Fibroblast of lung (primary cell): ENCODE results near the gene MAGEA6. TPM values are rescaled to one million over a fixed set of nuclear protein-coding genes. Genes with fewer than 3 reads are reported as not detected.
"Not testable (repeated sequence)": the region's sequence is repeated elsewhere in the genome, so short reads cannot be mapped to it uniquely, and the experiment has no call there.

Experiments used
- DNase-seq, 2 donors: peaks; one replicate each; pipeline versions ENCODE4 v3.0.0 to v3.0.0-alpha.2; 2010; ENCODE audit warnings: low read depth in 2 of 2
- H2AFZ ChIP-seq: 2 replicates; pipeline ENCODE4 v1.5.1; 2012; ENCODE audit warnings: low read length, control low read depth, inconsistent platforms
- H3K27ac ChIP-seq: 2 replicates; pipeline ENCODE4 v1.5.1; 2011; ENCODE audit warnings: low read length, control low read depth; ENCODE audit not compliant: insufficient read depth
- H3K27me3 ChIP-seq: 2 replicates; pipeline ENCODE4 v1.5.1; 2011; ENCODE audit warnings: mild to moderate bottlenecking, low read length; ENCODE audit not compliant: control insufficient read depth, insufficient read depth
- H3K36me3 ChIP-seq: 2 replicates; pipeline ENCODE4 v1.5.1; 2011; ENCODE audit warnings: low read length; ENCODE audit not compliant: control insufficient read depth, insufficient read depth
- H3K4me1 ChIP-seq: 2 replicates; pipeline ENCODE4 v1.5.1; 2011; ENCODE audit warnings: low read length; ENCODE audit not compliant: control insufficient read depth, insufficient read depth; ENCODE audit errors: extremely low read depth
- H3K4me2 ChIP-seq: 2 replicates; pipeline ENCODE4 v1.5.1; 2011; ENCODE audit warnings: low read length, control low read depth; ENCODE audit not compliant: insufficient read depth; ENCODE audit errors: extremely low read depth
- H3K4me3 ChIP-seq, 4 experiments: fragments of 200-600 bp in 1 of 4; sonication (generic) in 1 of 4; replicated peaks in 1 of 4; 2 replicates each; pipeline ENCODE4 v1.5.1; 2011 to 2016; ENCODE audit warnings: low read length in 4 of 4, low read depth in 3 of 4, mild to moderate bottlenecking in 3 of 4, control low read depth in 2 of 4, inconsistent platforms in 1 of 4, mixed read lengths in 1 of 4; ENCODE audit not compliant: insufficient read depth in 1 of 4; ENCODE audit errors: control extremely low read depth in 1 of 4
- H3K79me2 ChIP-seq: 2 replicates; pipeline ENCODE4 v1.5.1; 2012; ENCODE audit warnings: mild to moderate bottlenecking, low read length, inconsistent platforms; ENCODE audit not compliant: control insufficient read depth, insufficient read depth
- H3K9ac ChIP-seq: 2 replicates; pipeline ENCODE4 v1.5.1; 2011; ENCODE audit warnings: mild to moderate bottlenecking, low read length, control low read depth; ENCODE audit not compliant: insufficient read depth
- H3K9me3 ChIP-seq: 2 replicates; pipeline ENCODE4 v1.5.1; 2012; ENCODE audit warnings: low read depth, low read length; ENCODE audit not compliant: control insufficient read depth, insufficient read depth
- H4K20me1 ChIP-seq: 2 replicates; pipeline ENCODE4 v1.5.1; 2011; ENCODE audit warnings: low read length; ENCODE audit not compliant: control insufficient read depth, insufficient read depth; ENCODE audit errors: extremely low read depth
- CTCF ChIP-seq, 2 donors: IDR thresholded peaks in 1 of 2; conservative IDR thresholded peaks in 1 of 2; 1 replicate in 1 of 2; 2 replicates in 1 of 2; pipeline ENCODE4 v1.5.1; 2011 to 2012; ENCODE audit warnings: low read length in 2 of 2, control low read depth in 1 of 2, inconsistent platforms in 1 of 2, low read depth in 1 of 2, mild to moderate bottlenecking in 1 of 2
- EZH2 ChIP-seq: IDR thresholded peaks from 2 replicates; pipeline ENCODE4 v1.5.1; 2012; ENCODE audit warnings: low read length, control low read depth, mild to moderate bottlenecking; ENCODE audit errors: missing control alignments
- polyA plus RNA-seq, 2 donors: library from polyadenylated mRNA; depleted of rRNA in 1 of 2; stranded (reverse) in 1 of 2; unstranded in 1 of 2; fragments of >200 nt; gene quantifications; 2 replicates each; pipeline ENCODE4 v1.2.1, GENCODE V29; 2011 to 2012; ENCODE audit warnings: missing spikeins in 1 of 2
- total RNA-seq: library from RNA; depleted of rRNA; stranded (reverse); fragments of >200 nt; gene quantifications from 2 replicates; pipeline ENCODE4 v1.2.1, GENCODE V29; 2014

The MAGEA6 gene
- total and polyA plus RNA-seq, 2 donors (not counting 1 experiment from before 2014, with no cell fraction given): not detected

- H3K9me3 ChIP-seq: no peaks in the 10 kb centered on the region
- no peak overlapping the region for H3K27ac ChIP-seq
- no peak overlapping the region for H3K4me3 ChIP-seq
- no peaks in the 10 kb centered on the region for H3K27me3 ChIP-seq
- no peaks in the 10 kb centered on the region for H3K79me2 ChIP-seq
- H3K4me1 ChIP-seq: no peaks in the 10 kb centered on the region
- no peaks in the 10 kb centered on the region for H3K36me3 ChIP-seq
- no peak overlapping the region for H3K4me2 ChIP-seq
- DNase-seq: no peak
- no peak for TF ChIP-seq CTCF (conservative IDR thresholded peaks at IDR 0.05 in 1 of 2, IDR thresholded peaks at IDR 0.05 in 1 of 2; ENCODE audit: low read depth in 1 of 2, low read length in 2 of 2)
- H4K20me1 ChIP-seq: no peaks in the 10 kb centered on the region
- no peak overlapping the region for H2AFZ ChIP-seq
- no peak overlapping the region for H3K9ac ChIP-seq
Measured at GRCh38 chrX:152810403-152810802, 40.9 kb upstream of the MAGEA6 start.

GRCh38 chrX:152806035-152806434 lies 36.5 kb upstream of the MAGEA6 start:
- H3K9me3 ChIP-seq: no peaks in the 10 kb centered on the region
- no peaks in the 10 kb centered on the region for H4K20me1 ChIP-seq
- H3K36me3 ChIP-seq: no peaks in the 10 kb centered on the region
- no peaks in the 10 kb centered on the region for H3K27me3 ChIP-seq
- H3K9ac ChIP-seq: no peak overlapping the region
- no peak for DNase-seq
- no peak for TF ChIP-seq EZH2
- TF ChIP-seq CTCF (conservative IDR thresholded peaks at IDR 0.05 in 1 of 2, IDR thresholded peaks at IDR 0.05 in 1 of 2; ENCODE audit: low read depth in 1 of 2, low read length in 2 of 2): no peak
- H3K27ac ChIP-seq: no peak overlapping the region
- H3K4me2 ChIP-seq: no peak overlapping the region
- H2AFZ ChIP-seq: no peak overlapping the region
- H3K4me3 ChIP-seq: no peak overlapping the region
- no peaks in the 10 kb centered on the region for H3K79me2 ChIP-seq
- H3K4me1 ChIP-seq: no peaks in the 10 kb centered on the region

- H4K20me1 ChIP-seq: no peaks in the 10 kb centered on the region
- H2AFZ ChIP-seq: no peak overlapping the region
- no peak overlapping the region for H3K4me3 ChIP-seq
- no peaks in the 10 kb centered on the region for H3K9me3 ChIP-seq
- no peak overlapping the region for H3K9ac ChIP-seq
- TF ChIP-seq EZH2 (no peak), CTCF (conservative IDR thresholded peaks at IDR 0.05 in 1 of 2, IDR thresholded peaks at IDR 0.05 in 1 of 2; ENCODE audit: low read depth in 1 of 2, low read length in 2 of 2) (no peak)
- H3K36me3 ChIP-seq: no peaks in the 10 kb centered on the region
- no peaks in the 10 kb centered on the region for H3K4me1 ChIP-seq
- no peak overlapping the region for H3K4me2 ChIP-seq
- no peaks in the 10 kb centered on the region for H3K79me2 ChIP-seq
- DNase-seq: no peak
- no peaks in the 10 kb centered on the region for H3K27me3 ChIP-seq
- no peak overlapping the region for H3K27ac ChIP-seq
Measured at GRCh38 chrX:152798945-152799344, 29.5 kb upstream of the MAGEA6 start.

- H3K4me2 ChIP-seq, H3K27me3 ChIP-seq, H2AFZ ChIP-seq, H3K9ac ChIP-seq, H3K9me3 ChIP-seq, H3K79me2 ChIP-seq, H3K36me3 ChIP-seq, H3K4me3 ChIP-seq, H4K20me1 ChIP-seq, H3K4me1 ChIP-seq, DNase-seq, H3K27ac ChIP-seq: not testable (repeated sequence)
Measured at GRCh38 chrX:152787062-152787461, 17.6 kb upstream of the MAGEA6 start.

- not testable (repeated sequence) for H3K27me3 ChIP-seq
Measured at GRCh38 chrX:152766562-152766961, 2.9 kb downstream of the MAGEA6 start.

More at GRCh38 chrX:152766562-152766961, 2.9 kb downstream of the MAGEA6 start:
- not testable (repeated sequence) for H4K20me1 ChIP-seq, H3K9ac ChIP-seq, H3K9me3 ChIP-seq, DNase-seq, H3K79me2 ChIP-seq, H3K4me2 ChIP-seq, H3K4me1 ChIP-seq, H3K4me3 ChIP-seq, H3K36me3 ChIP-seq, H3K27ac ChIP-seq, H2AFZ ChIP-seq
